CD8-positive, alpha-beta memory T cell (primary cell): Measurements from ENCODE around the gene SEMA3B. TPM values are rescaled to one million over a fixed set of nuclear protein-coding genes. Genes with fewer than 3 reads are reported as not detected.

Experiments
- CTCF ChIA-PET: fragments of 350-600 bp; sonication (Branson Sonifier 250); formaldehyde crosslinking; loops from one replicate; lab custom pipeline; 2021; ENCODE audit warnings: antibody characterized with exemption; lab: Charles Lee
- POLR2A ChIA-PET: fragments of 350-600 bp; sonication (Branson Sonifier 250); formaldehyde crosslinking; loops from one replicate; lab custom pipeline; 2021; ENCODE audit warnings: antibody characterized with exemption; lab: Charles Lee
- DNase-seq, 5 donors: peaks; one replicate each; pipeline versions ENCODE4 v3.0.0 to v3.0.0-alpha.2; 2020 to 2022; ENCODE audit warnings: mixed read lengths in 1 of 5
- H3K27ac ChIP-seq: one replicate; pipeline ENCODE4 v1.7.0; 2013; ENCODE audit warnings: low read depth, mild to moderate bottlenecking, low read length, moderate library complexity
- H3K27me3 ChIP-seq: 2 replicates; pipeline ENCODE4 v1.7.0; 2013; ENCODE audit warnings: low read length, mild to moderate bottlenecking; ENCODE audit not compliant: insufficient read depth, poor library complexity, severe bottlenecking
- H3K36me3 ChIP-seq: 2 replicates; pipeline ENCODE4 v1.7.0; 2013; ENCODE audit warnings: mild to moderate bottlenecking, low read length, moderate library complexity; ENCODE audit not compliant: insufficient read depth
- H3K4me1 ChIP-seq: 2 replicates; pipeline ENCODE4 v1.7.0; 2013; ENCODE audit warnings: mild to moderate bottlenecking, low read length, moderate library complexity; ENCODE audit not compliant: insufficient read depth
- H3K4me3 ChIP-seq: 2 replicates; pipeline ENCODE4 v1.7.0; 2013; ENCODE audit warnings: mild to moderate bottlenecking, low read length
- H3K9me3 ChIP-seq: 2 replicates; pipeline ENCODE4 v1.7.0; 2013; ENCODE audit warnings: mild to moderate bottlenecking, low read length
- H3K27ac Mint-ChIP-seq, 8 donors: one replicate each; pipeline ENCODE4 v1.8.0; 2020 to 2021; ENCODE audit warnings: mixed read lengths in 8 of 8, mild to moderate bottlenecking in 6 of 8, inconsistent platforms in 3 of 8, moderate library complexity in 3 of 8
- H3K27me3 Mint-ChIP-seq, 2 donors: one replicate each; pipeline ENCODE4 v1.8.0; 2020 to 2021; ENCODE audit warnings: mixed read lengths in 2 of 2, mild to moderate bottlenecking in 1 of 2, moderate library complexity in 1 of 2
- H3K36me3 Mint-ChIP-seq, 3 donors: one replicate each; pipeline ENCODE4 v1.8.0; 2020 to 2021; ENCODE audit warnings: mixed read lengths in 3 of 3, inconsistent platforms in 1 of 3, mild to moderate bottlenecking in 1 of 3
- H3K4me1 Mint-ChIP-seq, 3 donors: one replicate each; pipeline ENCODE4 v1.8.0; 2020 to 2021; ENCODE audit warnings: mixed read lengths in 3 of 3, inconsistent platforms in 1 of 3, mild to moderate bottlenecking in 1 of 3
- H3K4me3 Mint-ChIP-seq, 7 donors: one replicate each; pipeline ENCODE4 v1.8.0; 2020 to 2021; ENCODE audit warnings: mixed read lengths in 7 of 7, mild to moderate bottlenecking in 6 of 7, moderate library complexity in 4 of 7, inconsistent platforms in 2 of 7
- H3K9me3 Mint-ChIP-seq, 5 donors: one replicate each; pipeline ENCODE4 v1.8.0; 2020 to 2022; ENCODE audit warnings: mixed read lengths in 5 of 5, mild to moderate bottlenecking in 3 of 5, moderate library complexity in 2 of 5, inconsistent platforms in 1 of 5
- polyA plus RNA-seq: library from polyadenylated mRNA; unstranded; fragments of 300-500 nt; fragmentation: Illumina TruSeq; gene quantifications from one replicate; pipeline ENCODE4 v1.2.3, GENCODE V29; 2021
- total RNA-seq, 2 experiments: library from RNA; stranded (reverse); gene quantifications; one replicate each; pipeline ENCODE4 v1.2.3, GENCODE V29; 2021

SEMA3B gene
- under 1 TPM in 1 of 2 experiments, not detected in 1; 0.22 TPM for total RNA-seq
- polyA plus RNA-seq = not detected

DNA sequence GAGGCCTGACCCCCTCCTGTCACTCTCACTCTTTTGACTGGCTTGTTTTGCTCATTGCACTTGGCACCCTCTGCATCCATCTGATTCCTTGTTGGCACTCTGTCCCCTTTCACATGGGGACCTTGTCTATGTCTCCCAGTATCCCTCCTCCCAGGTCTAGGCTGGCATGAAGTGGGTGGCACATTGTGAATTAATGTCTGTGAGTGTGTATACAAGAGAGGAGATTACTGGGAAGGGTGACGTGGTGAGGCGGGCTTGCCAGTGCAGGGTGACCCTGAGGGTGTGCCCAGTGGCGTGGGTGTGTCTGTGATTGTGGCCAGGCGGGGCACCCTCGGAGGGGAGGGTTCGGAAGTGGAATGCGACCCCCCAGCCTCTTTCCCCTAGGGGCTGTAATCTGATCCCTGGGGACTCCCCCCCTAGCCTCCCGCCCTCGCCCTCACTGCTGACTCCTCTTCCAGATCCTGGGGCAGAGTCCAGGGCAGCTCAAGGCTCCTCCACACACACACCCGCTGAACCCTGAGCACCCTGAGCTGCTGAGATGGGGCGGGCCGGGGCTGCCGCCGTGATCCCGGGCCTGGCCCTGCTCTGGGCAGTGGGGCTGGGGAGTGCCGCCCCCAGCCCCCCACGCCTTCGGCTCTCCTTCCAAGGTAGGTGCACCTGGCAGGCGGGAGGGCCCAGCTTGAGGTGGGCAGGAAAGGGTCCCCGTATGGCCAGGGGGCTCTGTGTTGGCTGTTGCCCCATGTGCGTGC lies at the start of gene SEMA3B:
Gene SEMA3B, plus strand, starts transcription at position 445 of the 749 bp plus-strand sequence. Its CDS starts 94 bp downstream, at position 539.
- H3K4me3 Mint-ChIP-seq = no peak within 1 kb of the TSS
- DNase-seq = no peak
- H3K27me3 Mint-ChIP-seq = peaks cover 4 to 13% of the 10 kb centered on the region in 2 donors
- H3K27ac Mint-ChIP-seq = peak within 1 kb of the TSS in 1 of 8 donors; percentile 75
- H3K4me1 Mint-ChIP-seq = peaks cover 5 to 9% (median 8%) of the 10 kb centered on the region in 3 donors
- Histone ChIP-seq H3K9me3 (no peaks in the 10 kb centered on the region), H3K4me1 (peaks cover 7% of the 10 kb centered on the region), H3K4me3 (no peak within 1 kb of the TSS), H3K27me3 (peaks cover 9% of the 10 kb centered on the region), H3K27ac (no peak within 1 kb of the TSS), H3K36me3 (no peaks in the 10 kb centered on the region)
- ChIA-PET CTCF (interaction anchor here (1.2 to 1.5 kb wide), 2 partner anchors 9 to 77 kb away, joined by 4 to 6 read pairs; partner anchors contain the start of gene GNAT1), POLR2A (no interaction called here)
- no peaks in the 10 kb centered on the region for H3K9me3 Mint-ChIP-seq
- H3K36me3 Mint-ChIP-seq = no peaks in the 10 kb centered on the region

DNA sequence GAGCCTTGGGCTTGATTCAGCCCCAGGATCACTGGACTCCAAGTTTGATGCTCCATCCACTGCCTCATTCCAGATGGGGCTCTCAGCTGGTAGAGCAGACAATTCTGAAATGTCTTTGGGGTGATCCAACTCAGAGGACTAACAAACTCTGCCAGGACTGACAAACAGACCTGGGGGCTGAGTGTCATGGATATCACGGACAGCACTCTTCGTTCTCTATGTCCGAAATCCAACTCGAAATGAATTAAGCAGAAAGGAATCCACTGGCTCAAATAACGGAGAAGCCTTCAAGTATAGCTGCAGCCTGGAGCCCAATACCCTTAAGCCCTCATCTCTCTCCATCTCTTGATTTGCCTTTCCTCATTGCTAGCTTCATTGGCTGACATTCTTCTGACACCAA lies 49.7 kb upstream of the SEMA3B start:
- Mint-ChIP-seq H3K4me1 (peaks cover 0 to 4% (median 0%) of the 10 kb centered on the region in 3 donors), H3K4me3 (no peak overlapping the region), H3K27me3 (peaks cover 0 to 4% of the 10 kb centered on the region in 2 donors), H3K9me3 (no peaks in the 10 kb centered on the region), H3K36me3 (no peaks in the 10 kb centered on the region), H3K27ac (peak overlapping the region in 2 of 8 donors; percentile 38 to 42)
- H3K36me3 ChIP-seq = no peaks in the 10 kb centered on the region
- POLR2A ChIA-PET = no interaction called here
- H3K4me1 ChIP-seq = no peaks in the 10 kb centered on the region
- no peak for DNase-seq
- no peaks in the 10 kb centered on the region for H3K9me3 ChIP-seq
- H3K27me3 ChIP-seq = no peaks in the 10 kb centered on the region
- H3K27ac ChIP-seq = no peak overlapping the region
- CTCF ChIA-PET = interaction anchor here (0.9 to 13.2 kb wide), 5 partner anchors 14 to 99 kb away, joined by 3 to 266 read pairs (median 3); partner anchors contain the start of genes GNAT1 and SLC38A3
- H3K4me3 ChIP-seq = no peak overlapping the region

DNA sequence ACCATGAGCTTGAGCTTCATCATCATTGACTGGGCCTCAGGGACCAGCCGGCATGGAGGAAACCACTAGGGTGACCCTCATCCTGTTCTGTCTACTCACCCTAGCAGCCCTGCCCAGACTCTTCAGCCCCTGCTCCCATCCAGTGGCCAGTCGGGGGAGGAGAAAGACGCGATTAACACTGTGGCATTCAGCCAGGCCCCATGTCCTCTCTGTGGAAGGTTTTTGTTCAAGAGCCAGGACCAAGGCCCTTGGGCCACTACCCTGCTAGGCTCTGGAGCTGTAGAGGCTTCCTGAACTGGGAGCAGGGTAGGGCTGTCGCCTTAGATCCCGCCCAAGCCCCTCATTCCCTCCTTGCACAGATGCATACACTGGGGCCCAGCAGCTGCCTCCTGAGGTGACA lies 48.8 kb upstream of the SEMA3B start:
- ChIA-PET POLR2A (no interaction called here), CTCF (interaction anchor here (0.9 to 13.2 kb wide), 4 partner anchors 15 to 27 kb away, joined by 3 to 266 read pairs (median 7); partner anchors contain the start of genes GNAT1 and SLC38A3)
- DNase-seq = no peak
- H3K27ac Mint-ChIP-seq = no peak overlapping the region
- peaks cover 0 to 2% of the 10 kb centered on the region in 2 donors for H3K27me3 Mint-ChIP-seq
- no peaks in the 10 kb centered on the region for H3K27me3 ChIP-seq
- H3K9me3 ChIP-seq = no peaks in the 10 kb centered on the region
- H3K36me3 Mint-ChIP-seq = no peaks in the 10 kb centered on the region
- H3K4me1 ChIP-seq = no peaks in the 10 kb centered on the region
- H3K4me3 Mint-ChIP-seq = no peak overlapping the region
- H3K4me1 Mint-ChIP-seq = peaks cover 0 to 4% (median 2%) of the 10 kb centered on the region in 3 donors
- no peaks in the 10 kb centered on the region for H3K9me3 Mint-ChIP-seq
- no peaks in the 10 kb centered on the region for H3K36me3 ChIP-seq
- H3K4me3 ChIP-seq = no peak overlapping the region
- no peak overlapping the region for H3K27ac ChIP-seq

DNA sequence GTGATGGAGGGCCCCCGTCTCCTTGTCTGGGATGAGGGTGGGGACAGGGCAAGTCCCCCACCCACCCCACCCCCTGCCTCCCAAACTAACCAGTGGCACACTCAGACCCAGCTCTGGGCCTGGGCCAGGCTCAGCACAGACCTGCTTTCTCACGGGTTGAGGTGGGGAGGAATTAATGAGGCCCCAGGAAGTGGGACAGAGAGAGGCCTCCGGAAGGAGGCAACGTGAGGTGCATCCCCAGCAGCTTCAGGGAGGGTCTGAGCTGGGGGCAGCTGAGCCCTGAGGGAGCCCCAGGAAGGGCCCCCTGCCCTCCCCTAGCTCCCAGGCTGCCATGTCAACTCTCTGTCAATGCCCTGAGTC lies 47.9 kb upstream of the SEMA3B start:
- H3K27me3 Mint-ChIP-seq = peaks cover 0 to 2% of the 10 kb centered on the region in 2 donors
- no peak overlapping the region for H3K4me3 Mint-ChIP-seq
- Histone ChIP-seq H3K27ac (no peak overlapping the region), H3K36me3 (no peaks in the 10 kb centered on the region), H3K4me1 (no peaks in the 10 kb centered on the region), H3K9me3 (no peaks in the 10 kb centered on the region), H3K4me3 (no peak overlapping the region), H3K27me3 (no peaks in the 10 kb centered on the region)
- POLR2A ChIA-PET = no interaction called here
- H3K4me1 Mint-ChIP-seq = peaks cover 3 to 11% (median 4%) of the 10 kb centered on the region in 3 donors
- H3K9me3 Mint-ChIP-seq = no peaks in the 10 kb centered on the region
- CTCF ChIA-PET = interaction anchor here (1.2 to 13.2 kb wide), 3 partner anchors 15 to 28 kb away, joined by 3 to 266 read pairs (median 11); partner anchors contain the start of gene GNAT1
- H3K27ac Mint-ChIP-seq = no peak overlapping the region
- DNase-seq = no peak
- H3K36me3 Mint-ChIP-seq = no peaks in the 10 kb centered on the region

DNA sequence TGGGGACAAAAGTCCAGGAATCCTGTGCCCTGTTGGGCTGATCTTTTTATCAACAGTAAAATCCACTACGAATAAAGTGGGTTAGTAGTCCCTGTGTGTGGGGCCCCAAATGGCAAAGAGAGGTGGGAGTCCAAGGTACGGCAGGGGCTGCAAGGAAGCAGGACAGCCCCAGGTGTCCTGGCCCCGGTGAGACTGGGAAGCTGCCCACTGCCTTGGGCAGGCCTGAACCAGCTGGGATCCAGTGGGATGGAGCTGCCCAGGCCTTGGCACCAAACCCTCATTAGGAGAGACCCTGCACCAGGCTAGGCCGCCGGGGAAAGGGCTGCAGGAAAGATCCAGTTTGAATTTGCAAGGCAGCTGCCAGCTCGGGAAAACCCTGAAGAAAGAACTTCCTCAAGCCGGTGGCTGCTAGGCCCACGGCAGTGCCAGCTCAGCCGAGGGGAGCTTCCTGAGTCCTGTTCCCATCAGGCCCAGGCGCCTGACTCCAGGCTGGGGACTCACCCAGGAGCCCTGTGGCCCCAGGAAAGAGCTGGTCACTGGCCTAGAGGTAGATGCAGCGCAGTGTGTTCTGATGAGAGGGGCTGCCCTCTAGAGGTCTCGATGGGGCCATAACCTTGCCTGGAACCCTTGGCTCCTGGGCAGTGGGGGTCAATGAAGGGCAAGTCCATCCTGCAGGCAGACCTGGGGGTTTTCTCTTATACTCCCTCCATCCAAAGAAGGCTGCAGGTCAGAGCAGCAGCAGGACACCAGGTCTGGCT lies 47.4 kb upstream of the SEMA3B start:
- Mint-ChIP-seq H3K27ac (peak overlapping the region in 1 of 8 donors; percentile 72), H3K9me3 (no peaks in the 10 kb centered on the region), H3K36me3 (no peaks in the 10 kb centered on the region), H3K4me1 (peaks cover 6 to 13% (median 6%) of the 10 kb centered on the region in 3 donors), H3K4me3 (no peak overlapping the region), H3K27me3 (peaks cover 0 to 3% of the 10 kb centered on the region in 2 donors)
- Histone ChIP-seq H3K4me3 (no peak overlapping the region), H3K27ac (no peak overlapping the region), H3K27me3 (no peaks in the 10 kb centered on the region), H3K9me3 (no peaks in the 10 kb centered on the region), H3K4me1 (peaks cover 4% of the 10 kb centered on the region), H3K36me3 (no peaks in the 10 kb centered on the region)
- ChIA-PET CTCF (interaction anchor here (1.2 to 13.2 kb wide), 3 partner anchors 16 to 28 kb away, joined by 3 to 266 read pairs (median 11); partner anchors contain the start of gene GNAT1), POLR2A (interaction anchor here (0.6 kb wide), 1 partner anchor 12 kb away, joined by 4 read pairs; no protein-coding TSS in a partner anchor)
- no peak for DNase-seq

DNA sequence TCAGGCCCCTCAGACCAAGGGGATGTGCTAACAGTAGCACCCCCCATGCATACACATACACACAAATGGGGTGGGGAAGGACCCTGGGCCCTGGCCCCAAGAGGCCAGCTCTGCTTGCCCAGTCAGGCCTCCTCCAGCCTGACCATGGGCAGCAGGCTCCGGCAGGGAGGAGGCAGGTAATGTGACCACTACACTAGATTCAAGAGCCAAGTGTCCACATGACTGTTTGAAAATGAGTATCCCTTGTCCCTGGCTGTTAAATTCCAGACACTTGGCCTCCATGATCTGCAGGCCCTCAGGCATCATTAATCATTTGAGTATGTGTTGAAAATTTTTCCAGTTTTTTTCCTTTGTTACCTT lies 46.8 kb upstream of the SEMA3B start:
- CTCF ChIA-PET = interaction anchor here (13.2 kb wide), 1 partner anchor 29 kb away, joined by 266 read pairs; the partner anchor contains the start of gene GNAT1

DNA sequence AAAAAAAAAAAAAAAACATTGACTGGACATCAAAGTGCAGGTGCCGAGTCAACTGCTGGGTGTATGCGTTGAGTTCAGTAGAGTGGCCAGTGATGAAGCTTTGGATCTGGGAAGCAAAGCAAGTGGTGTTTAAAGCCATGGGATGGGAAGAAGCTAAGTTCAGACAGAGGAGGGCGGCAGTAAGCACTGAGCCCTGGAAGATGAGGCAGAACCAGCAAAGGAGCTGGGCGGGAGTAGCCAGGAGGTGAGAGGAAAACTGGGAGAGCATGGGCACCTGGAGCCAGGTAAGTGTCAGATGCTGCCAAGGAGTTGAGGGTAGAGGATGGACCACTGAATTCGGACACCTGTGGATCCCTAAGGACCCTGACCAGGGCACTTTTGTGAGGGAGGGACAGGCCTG lies 44.3 kb upstream of the SEMA3B start:
- no peaks in the 10 kb centered on the region for H3K9me3 Mint-ChIP-seq
- peaks cover 0 to 3% of the 10 kb centered on the region in 2 donors for H3K27me3 Mint-ChIP-seq
- CTCF ChIA-PET = interaction anchor here (1.3 to 15.9 kb wide), 10 partner anchors 11 to 104 kb away, joined by 3 to 266 read pairs (median 19); partner anchors contain the start of genes GNAI2, GNAT1, HYAL3 and NAA80
- no peak overlapping the region for H3K27ac ChIP-seq
- H3K4me1 ChIP-seq = peaks cover 20% of the 10 kb centered on the region
- H3K27ac Mint-ChIP-seq = peak overlapping the region in 2 of 8 donors; percentile 59 to 80
- DNase-seq = no peak
- H3K4me3 Mint-ChIP-seq = peak overlapping the region in 3 of 7 donors; percentile 45 to 79 (median 61)
- H3K4me1 Mint-ChIP-seq = peaks cover 14 to 37% (median 24%) of the 10 kb centered on the region in 3 donors
- H3K9me3 ChIP-seq = no peaks in the 10 kb centered on the region
- no peak overlapping the region for H3K4me3 ChIP-seq
- POLR2A ChIA-PET = no interaction called here
- H3K36me3 Mint-ChIP-seq = peaks cover 0 to 4% (median 0%) of the 10 kb centered on the region in 3 donors
- no peaks in the 10 kb centered on the region for H3K36me3 ChIP-seq
- no peaks in the 10 kb centered on the region for H3K27me3 ChIP-seq

More for the DNA sequence above, 46.8 kb upstream of the SEMA3B start:
- no peak overlapping the region for H3K27ac ChIP-seq
- POLR2A ChIA-PET = interaction anchor here (0.6 kb wide), 1 partner anchor 12 kb away, joined by 4 read pairs; no protein-coding TSS in a partner anchor
- peak overlapping the region in 1 of 8 donors; percentile 72 for H3K27ac Mint-ChIP-seq
- H3K9me3 ChIP-seq = no peaks in the 10 kb centered on the region
- no peak overlapping the region for H3K4me3 Mint-ChIP-seq
- H3K36me3 ChIP-seq = no peaks in the 10 kb centered on the region
- H3K27me3 Mint-ChIP-seq = peaks cover 0 to 3% of the 10 kb centered on the region in 2 donors
- H3K9me3 Mint-ChIP-seq = no peaks in the 10 kb centered on the region
- H3K27me3 ChIP-seq = no peaks in the 10 kb centered on the region
- DNase-seq = no peak
- peaks cover 9% of the 10 kb centered on the region for H3K4me1 ChIP-seq
- H3K4me3 ChIP-seq = no peak overlapping the region
- peaks cover 0 to 3% (median 0%) of the 10 kb centered on the region in 3 donors for H3K36me3 Mint-ChIP-seq
- peaks cover 10 to 19% (median 11%) of the 10 kb centered on the region in 3 donors for H3K4me1 Mint-ChIP-seq
